Heart left ventricle (tissue), 16 donors: ENCODE measurements around the gene FAR2. TPM values are rescaled to one million over a fixed set of nuclear protein-coding genes. Genes with fewer than 3 reads are reported as not detected.
"Not testable (repeated sequence)": the region's sequence is repeated elsewhere in the genome, so short reads cannot be mapped to it uniquely, and the experiment has no call there.

Experiments
- ATAC-seq, 4 donors: fragments of 200-7000 bp; cut with Tn5 transposase; one replicate each; pipeline ENCODE4 v1.9.1; 2020 to 2022; ENCODE audit warnings: moderate library complexity in 4 of 4, mild to moderate bottlenecking in 3 of 4, moderate number of reproducible peaks in 1 of 4
- DNase-seq, 5 donors: peaks; one replicate each; pipeline ENCODE4 v3.0.0-alpha.2; 2020
- H3K27ac ChIP-seq, 12 donors: fragments of 200-600 bp; sonication (generic) in 4 of 12; one replicate each; pipeline versions ENCODE4 v1.5.0 to v1.8.0; 2016 to 2022; ENCODE audit warnings: mild to moderate bottlenecking in 2 of 12
- H3K27me3 ChIP-seq, 9 donors: fragments of 200-600 bp; sonication (generic) in 2 of 9; one replicate each; pipeline versions ENCODE4 v1.5.1 to v1.8.0; 2016 to 2022; ENCODE audit warnings: mild to moderate bottlenecking in 3 of 9
- H3K36me3 ChIP-seq, 9 donors: fragments of 200-600 bp; sonication (generic) in 2 of 9; one replicate each; pipeline versions ENCODE4 v1.5.0 to v1.8.0; 2018 to 2022; ENCODE audit warnings: mild to moderate bottlenecking in 2 of 9
- H3K4me1 ChIP-seq, 12 donors: fragments of 200-600 bp; sonication (generic) in 4 of 12; one replicate each; pipeline versions ENCODE4 v1.5.0 to v1.8.0; 2016 to 2022; ENCODE audit warnings: mild to moderate bottlenecking in 3 of 12
- H3K4me3 ChIP-seq, 12 donors: fragments of 200-600 bp; sonication (generic) in 4 of 12; one replicate each; pipeline versions ENCODE4 v1.5.0 to v1.8.0; 2017 to 2022; ENCODE audit warnings: mild to moderate bottlenecking in 9 of 12, moderate library complexity in 4 of 12
- H3K9me3 ChIP-seq, 12 donors: fragments of 200-600 bp; sonication (generic) in 4 of 12; one replicate each; pipeline versions ENCODE4 v1.5.0 to v1.8.0; 2016 to 2022; ENCODE audit warnings: mild to moderate bottlenecking in 1 of 12
- CTCF ChIP-seq, 12 donors: fragments of 200-600 bp; sonication (generic) in 4 of 12; IDR thresholded peaks; one replicate each; pipeline versions ENCODE4 v1.5.0 to v1.8.0; 2018 to 2022; ENCODE audit warnings: antibody characterized with exemption in 12 of 12, mild to moderate bottlenecking in 5 of 12
- POLR2A ChIP-seq, 2 donors: fragments of 450-650 bp; IDR thresholded peaks; one replicate each; pipeline ENCODE4 v1.6.1; 2017; ENCODE audit warnings: antibody characterized with exemption in 2 of 2, mild to moderate bottlenecking in 2 of 2, moderate library complexity in 2 of 2
- WGBS, 4 donors: extraction: QIAGEN DNeasy Blood & Tissue Kit in 2 of 4; methylation state at CpG; one replicate each; pipeline versions ENCODE4 v1.1.5 to v1.1.7; 2013 to 2018; 5-methylcytosine and 5-hydroxymethylcytosine counted together
- intact Hi-C, 10 donors: fragments of 100-400 bp; cut with DNase I; formaldehyde crosslinking; loops; one replicate each; pipeline versions ENCODE4 v1.11.1 to v1.14.2; 2022
- polyA plus RNA-seq, 2 donors: library from polyadenylated mRNA; stranded (reverse); fragments of 200-250 nt; gene quantifications; one replicate each; pipeline ENCODE4 v1.2.3, GENCODE V29; 2013
- total RNA-seq, 9 donors: library from RNA; depleted of rRNA in 2 of 9; stranded (reverse); fragments of >200 nt in 2 of 9; fragmentation: NEBNext Ultra II Directional in 3 of 9; extraction: Animal tissue kit (Norgen Biotek cat#: 25700) in 3 of 9; gene quantifications; one replicate each; pipeline versions ENCODE4 v1.1.0 to v1.2.4, GENCODE V29; 2016 to 2023
- donor health status: ischemic (EF 13 %, LVEDD 7.1; RV severe dilation, severe dysfunction).
- donor health status: healthy with polysubstance abuse.
- donor health status: DM: no; HTN: yes; CAD: no.
- donor health status: DM: no; HTN: no; CAD: no.
- donor health status: ischemic (EF 25% LVEDD 6.9; RV normal size, moderate dysfunction).
- donor health status: ischemic (EF 25% LVEDD 5.7; RV mildly dilated, moderate dysfunction).
- donor health status: healthy.
- donor health status: DM: yes; HTN: yes; CAD: no.
- donor health status: ischemic (EF 35%, LVEDD 5.7; RV mildly dilated, moderate dysfunction).
- donor health status: nonischemic (EF 11% LVEDD 7.7; RV severe dilation, severe dysfunction).
- donor health status: DM: yes; HTN: yes; CAD: no.
- donor health status: PGD.
- donor health status: ischemic (EF 29% LVEDD 5.4; RV normal size, mild dysfunction).
- donor health status: nonischemic (EF 23%, LVEDD 6.1; RV moderate dilation, normal function).

FAR2 gene
- total and polyA plus RNA-seq, 11 donors, result 1.1 to 11.6 (median 3.0) TPM

GRCh38 chr12:29253906-29254625, 105.0 kb downstream of the FAR2 start:
- H3K9me3 ChIP-seq, result no peaks in the 10 kb centered on the region
- ATAC-seq (no peak), DNase-seq (no peak)
- H3K4me3 ChIP-seq, result no peak overlapping the region
- 95 to 99% (median 97%) methylated on average over 2 of the region's 2 CpGs for WGBS, 4 donors
- H3K36me3 ChIP-seq, result no peaks in the 10 kb centered on the region
- no peak overlapping the region for H3K27ac ChIP-seq
- H3K4me1 ChIP-seq, result peaks cover 0 to 16% (median 0%) of the 10 kb centered on the region in 12 donors
- H3K27me3 ChIP-seq, result no peaks in the 10 kb centered on the region
- no peak for TF ChIP-seq POLR2A (IDR thresholded peaks at IDR 0.05)
- TF ChIP-seq CTCF (IDR thresholded peaks at IDR 0.05), result no peak
- intact Hi-C loops, result no loop called here

DNA sequence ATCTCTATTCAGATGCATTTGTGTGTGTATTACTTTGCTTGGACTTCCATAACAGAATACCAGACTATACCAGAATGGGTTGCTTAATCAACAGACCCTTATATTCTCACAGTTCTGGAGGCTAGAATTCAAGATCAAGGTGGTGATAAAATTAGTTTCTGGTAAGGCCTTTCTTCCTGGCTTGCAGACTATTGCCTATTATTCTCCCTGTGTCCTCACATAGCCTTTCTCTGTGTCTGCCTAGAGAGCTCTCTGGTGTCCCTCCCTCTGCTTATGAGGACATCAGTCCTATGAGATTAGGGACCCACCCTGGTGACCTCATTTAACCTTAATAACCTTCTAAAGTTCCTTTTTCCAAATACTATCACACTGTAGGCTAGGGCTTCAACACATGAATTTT, 106.0 kb downstream of the FAR2 start:
- Histone ChIP-seq H3K27ac (no peak overlapping the region), H3K36me3 (no peaks in the 10 kb centered on the region), H3K27me3 (no peaks in the 10 kb centered on the region), H3K4me3 (no peak overlapping the region), H3K4me1 (peaks cover 0 to 16% (median 0%) of the 10 kb centered on the region in 12 donors), H3K9me3 (no peaks in the 10 kb centered on the region)
- DNase-seq (no peak), ATAC-seq (peak; percentile 64 to 90 (median 84))
- no peak for TF ChIP-seq POLR2A (IDR thresholded peaks at IDR 0.05)
- no peak for TF ChIP-seq CTCF (IDR thresholded peaks at IDR 0.05)
- intact Hi-C loops, result no loop called here

DNA sequence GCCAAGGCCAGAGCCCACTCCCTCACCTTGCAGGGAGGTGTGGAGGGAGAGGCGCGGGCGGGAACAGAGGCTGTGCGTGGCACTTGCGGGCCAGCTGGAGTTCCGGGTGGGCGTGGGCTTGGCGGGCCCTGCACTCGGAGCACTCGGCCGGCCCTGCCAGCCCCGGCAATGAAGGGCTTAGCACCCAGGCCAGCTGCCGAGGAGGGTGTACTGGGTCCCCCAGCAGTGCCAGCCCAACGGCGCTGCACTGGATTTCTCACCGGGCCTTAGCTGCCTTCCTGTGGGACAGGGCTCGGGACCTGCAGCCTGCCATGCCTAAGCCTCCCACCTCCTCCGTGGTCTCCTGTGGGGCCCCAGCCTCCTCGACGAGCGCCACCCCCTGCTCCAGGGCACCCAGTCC, 107.5 kb downstream of the FAR2 start:
- Histone ChIP-seq H3K27me3 (no peaks in the 10 kb centered on the region), H3K4me1 (peaks cover 0 to 16% (median 0%) of the 10 kb centered on the region in 12 donors), H3K36me3 (no peaks in the 10 kb centered on the region), H3K27ac (no peak overlapping the region), H3K9me3 (peaks cover 0 to 12% (median 0%) of the 10 kb centered on the region in 12 donors), H3K4me3 (no peak overlapping the region)
- DNase-seq (no peak), ATAC-seq (no peak)
- WGBS, 4 donors, result 83 to 97% (median 94%) methylated on average over 9 to 21 of the region's 21 CpGs
- intact Hi-C loops, result no loop called here
- TF ChIP-seq POLR2A (IDR thresholded peaks at IDR 0.05), result no peak
- no peak for TF ChIP-seq CTCF (IDR thresholded peaks at IDR 0.05)

DNA sequence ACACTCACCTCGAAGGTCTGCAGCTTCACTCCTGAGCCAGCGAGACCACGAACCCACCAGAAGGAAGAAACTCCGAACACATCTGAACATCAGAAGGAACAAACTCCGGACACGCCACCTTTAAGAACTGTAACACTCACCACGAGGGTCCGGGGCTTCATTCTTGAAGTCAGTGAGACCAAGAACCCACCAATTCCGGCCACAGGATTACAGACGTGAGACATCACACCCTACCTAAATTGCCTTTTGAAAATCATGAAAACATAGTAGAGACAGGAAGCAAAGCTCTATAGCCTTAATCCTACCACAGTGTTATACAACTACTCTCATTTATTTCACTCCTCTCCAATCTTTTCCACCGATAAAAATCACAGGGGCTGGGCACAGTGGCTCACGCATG, 108.6 kb downstream of the FAR2 start:
- ATAC-seq, H3K27me3 ChIP-seq, H3K27ac ChIP-seq, H3K4me3 ChIP-seq, H3K36me3 ChIP-seq, DNase-seq, intact Hi-C loops: not testable (repeated sequence)
- peaks cover 0 to 16% (median 0%) of the 10 kb centered on the region in 12 donors for H3K4me1 ChIP-seq
- peaks cover 0 to 22% (median 0%) of the 10 kb centered on the region in 12 donors for H3K9me3 ChIP-seq
- 94 to 96% (median 95%) methylated on average over 6 to 12 of the region's 12 CpGs for WGBS, 4 donors

- intact Hi-C loops, result no loop called here
- ATAC-seq, result no peak
Observed at GRCh38 chr12:29264424-29264823, 115.3 kb downstream of the FAR2 start.

More at GRCh38 chr12:29264424-29264823, 115.3 kb downstream of the FAR2 start:
- Histone ChIP-seq H3K9me3 (peaks cover 0 to 49% (median 0%) of the 10 kb centered on the region in 12 donors), H3K4me3 (no peak overlapping the region), H3K4me1 (no peaks in the 10 kb centered on the region), H3K27me3 (no peaks in the 10 kb centered on the region), H3K36me3 (no peaks in the 10 kb centered on the region), H3K27ac (no peak overlapping the region)
- no peak for DNase-seq
- TF ChIP-seq CTCF (IDR thresholded peaks at IDR 0.05) (no peak), POLR2A (IDR thresholded peaks at IDR 0.05) (no peak)
